HEK293T (cell line): Measurements from ENCODE around the gene DNAJC19.

ENCODE experiments used
- CTCF ChIA-PET: fragments of 350-600 bp; formaldehyde crosslinking; extraction: SDS; loops from one replicate; lab custom pipeline; 2021; ENCODE audit warnings: antibody characterized with exemption, inconsistent platforms; lab: Yijun Ruan, JAX
- POLR2A ChIA-PET: fragments of 350-600 bp; formaldehyde crosslinking; extraction: SDS; loops from one replicate; lab custom pipeline; 2020; ENCODE audit warnings: antibody characterized with exemption, inconsistent platforms; lab: Yijun Ruan, JAX
- DNase-seq: peaks from one replicate; pipeline ENCODE4 v3.0.0; 2012; ENCODE audit warnings: mixed read lengths; ENCODE audit errors: extremely low spot score
- ARNT ChIP-seq: fragments of 450-650 bp; IDR thresholded peaks from 2 replicates; pipeline ENCODE4 v1.6.1; 2017; ENCODE audit warnings: mild to moderate bottlenecking
- BHLHE40 ChIP-seq: fragments of 450-650 bp; IDR thresholded peaks from 2 replicates; pipeline ENCODE4 v1.6.1; 2016; ENCODE audit warnings: mild to moderate bottlenecking, moderate library complexity, borderline replicate concordance
- CTBP1 ChIP-seq: fragments of 450-650 bp; IDR thresholded peaks from 2 replicates; pipeline ENCODE4 v1.6.1; 2016; ENCODE audit warnings: borderline replicate concordance
- ELF4 ChIP-seq: fragments of 450-650 bp; IDR thresholded peaks from 2 replicates; pipeline ENCODE4 v1.6.1; 2017; ENCODE audit warnings: antibody characterized with exemption
- FOXA1 ChIP-seq: fragments of 450-650 bp; IDR thresholded peaks from 2 replicates; pipeline ENCODE4 v1.6.1; 2016; ENCODE audit warnings: mild to moderate bottlenecking
- FOXK2 ChIP-seq: fragments of 450-650 bp; IDR thresholded peaks from 2 replicates; pipeline ENCODE4 v1.6.1; 2016; ENCODE audit warnings: mild to moderate bottlenecking
- FOXM1 ChIP-seq: fragments of 450-650 bp; IDR thresholded peaks from 2 replicates; pipeline ENCODE4 v1.6.1; 2017; ENCODE audit warnings: mild to moderate bottlenecking, borderline replicate concordance
- HDGF ChIP-seq: fragments of 450-650 bp; IDR thresholded peaks from 2 replicates; pipeline ENCODE4 v1.6.1; 2017; ENCODE audit warnings: antibody characterized with exemption, borderline replicate concordance
- L3MBTL2 ChIP-seq: fragments of 450-650 bp; conservative IDR thresholded peaks from 2 replicates; pipeline ENCODE4 v1.6.1; 2016; ENCODE audit warnings: mild to moderate bottlenecking
- LEF1 ChIP-seq: fragments of 450-650 bp; IDR thresholded peaks from 2 replicates; pipeline ENCODE4 v1.6.1; 2017; ENCODE audit warnings: mild to moderate bottlenecking, borderline replicate concordance
- NFRKB ChIP-seq: fragments of 450-650 bp; IDR thresholded peaks from 2 replicates; pipeline ENCODE4 v1.6.1; 2016; ENCODE audit warnings: mild to moderate bottlenecking, moderate library complexity
- PKNOX1 ChIP-seq: fragments of 450-650 bp; IDR thresholded peaks from 2 replicates; pipeline ENCODE4 v1.6.1; 2016
- SP1 ChIP-seq: fragments of 450-650 bp; IDR thresholded peaks from 2 replicates; pipeline ENCODE4 v1.6.1; 2017
- SUZ12 ChIP-seq: fragments of 450-650 bp; IDR thresholded peaks from 2 replicates; pipeline ENCODE4 v1.6.1; 2016; ENCODE audit warnings: mild to moderate bottlenecking
- TARDBP ChIP-seq: fragments of 450-650 bp; IDR thresholded peaks from 2 replicates; pipeline ENCODE4 v1.6.1; 2016
- ZNF384 ChIP-seq: fragments of 450-650 bp; IDR thresholded peaks from 2 replicates; pipeline ENCODE4 v1.6.1; 2016

Gene DNAJC19

GRCh38 chr3:180962530-180962929 lies 27.0 kb downstream of the DNAJC19 start:
- DNase-seq, result no peak
- TF ChIP-seq BHLHE40, result no peak
- TF ChIP-seq L3MBTL2, result no peak
- TF ChIP-seq ELF4, result no peak
- no peak for TF ChIP-seq LEF1
- TF ChIP-seq SUZ12, result no peak
- TF ChIP-seq SP1, result no peak
- no peak for TF ChIP-seq ARNT
- TF ChIP-seq NFRKB, result no peak
- TF ChIP-seq FOXM1, result no peak
- TF ChIP-seq CTBP1, result no peak
- CTCF ChIA-PET, result no interaction called here
- POLR2A ChIA-PET, result no interaction called here

GRCh38 chr3:180961552-180961951 lies 28.0 kb downstream of the DNAJC19 start:
- CTCF ChIA-PET, result no interaction called here
- no peak for TF ChIP-seq FOXM1
- no peak for TF ChIP-seq TARDBP
- TF ChIP-seq ELF4, result no peak
- no peak for TF ChIP-seq ARNT
- no peak for TF ChIP-seq SUZ12
- TF ChIP-seq L3MBTL2, result no peak

GRCh38 chr3:180961087-180961486 lies 28.4 kb downstream of the DNAJC19 start:
- ChIA-PET CTCF (no interaction called here), POLR2A (no interaction called here)
- DNase-seq, result no peak
- TF ChIP-seq CTBP1 (no peak), L3MBTL2 (no peak), ELF4 (no peak), ARNT (no peak), TARDBP (no peak), NFRKB (no peak), PKNOX1 (no peak), FOXA1 (no peak), BHLHE40 (no peak), LEF1 (no peak), SUZ12 (no peak)

More at GRCh38 chr3:180961552-180961951, 28.0 kb downstream of the DNAJC19 start:
- POLR2A ChIA-PET, result no interaction called here
- DNase-seq, result no peak

- ChIA-PET CTCF (no interaction called here), POLR2A (no interaction called here)
- DNase-seq, result no peak
- no peak for TF ChIP-seq FOXK2
- no peak for TF ChIP-seq NFRKB
- TF ChIP-seq FOXA1, result no peak
- TF ChIP-seq BHLHE40, result no peak
Measured at GRCh38 chr3:180959691-180960090, 29.8 kb downstream of the DNAJC19 start.

GRCh38 chr3:180947761-180948390 lies 41.7 kb downstream of the DNAJC19 start:
- no peak for TF ChIP-seq CTBP1
- no peak for TF ChIP-seq BHLHE40
- CTCF ChIA-PET, result no interaction called here
- DNase-seq, result no peak
- POLR2A ChIA-PET, result no interaction called here

- POLR2A ChIA-PET, result no interaction called here
Measured at GRCh38 chr3:180940826-180941225, 48.7 kb downstream of the DNAJC19 start.

GRCh38 chr3:180934638-180935037 lies 54.9 kb downstream of the DNAJC19 start:
- ChIA-PET CTCF (no interaction called here), POLR2A (interaction anchor here (1.1 kb wide), 1 partner anchor 22 kb away, joined by 3 read pairs; no protein-coding TSS in a partner anchor)
- DNase-seq, result no peak
- TF ChIP-seq L3MBTL2 (no peak), ELF4 (no peak), FOXA1 (no peak), ZNF384 (no peak), ARNT (no peak), FOXM1 (no peak), SUZ12 (no peak), CTBP1 (no peak), NFRKB (no peak), HDGF (no peak), PKNOX1 (no peak), FOXK2 (no peak), TARDBP (no peak), BHLHE40 (no peak), LEF1 (no peak)

More at GRCh38 chr3:180940826-180941225, 48.7 kb downstream of the DNAJC19 start:
- DNase-seq, result no peak
- CTCF ChIA-PET, result no interaction called here
- TF ChIP-seq SUZ12 (no peak), ZNF384 (no peak), TARDBP (no peak), LEF1 (no peak), L3MBTL2 (no peak), FOXM1 (no peak), CTBP1 (no peak), ELF4 (no peak), SP1 (no peak), PKNOX1 (no peak), HDGF (no peak), FOXA1 (no peak), ARNT (no peak), BHLHE40 (no peak), FOXK2 (no peak), NFRKB (no peak)
